Activated gamma-delta T cell treated with Interleukin-2 at 50 U/mL for 16 hours (primary cell): ENCODE measurements around the gene TEX51.

Experiments used
- DNase-seq: peaks from one replicate; pipeline ENCODE4 v3.0.0-alpha.2; 2020

TEX51 gene

GRCh38 chr2:126915903-126916302 lies 17.2 kb downstream of the TEX51 start:
- no peak for DNase-seq

GRCh38 chr2:126916744-126917143 lies 18.1 kb downstream of the TEX51 start:
- DNase-seq: no peak

- DNase-seq: no peak
Measured at GRCh38 chr2:126921066-126921465, 22.4 kb downstream of the TEX51 start.

- no peak for DNase-seq
Measured at GRCh38 chr2:126930970-126931590, 32.4 kb downstream of the TEX51 start.

- DNase-seq: no peak
Measured at GRCh38 chr2:126932529-126932928, 33.8 kb downstream of the TEX51 start.

GRCh38 chr2:126932966-126933710 lies 34.4 kb downstream of the TEX51 start:
- no peak for DNase-seq

- DNase-seq: no peak
Measured at GRCh38 chr2:126933711-126934091, 35.0 kb downstream of the TEX51 start.

GRCh38 chr2:126934809-126935208 lies 36.1 kb downstream of the TEX51 start:
- DNase-seq: no peak

- no peak for DNase-seq
Measured at GRCh38 chr2:126935774-126936173, 37.1 kb downstream of the TEX51 start.

GRCh38 chr2:126936219-126936723 lies 37.6 kb downstream of the TEX51 start:
- DNase-seq: no peak

- no peak for DNase-seq
Measured at GRCh38 chr2:126940331-126940730, 41.6 kb downstream of the TEX51 start.

- DNase-seq: no peak
Measured at GRCh38 chr2:126942427-126943203, 43.9 kb downstream of the TEX51 start.

- DNase-seq: no peak
Measured at GRCh38 chr2:126943612-126944348, 45.1 kb downstream of the TEX51 start.

- no peak for DNase-seq
Measured at GRCh38 chr2:126945118-126945517, 46.4 kb downstream of the TEX51 start.

- DNase-seq: no peak
Measured at GRCh38 chr2:126946318-126947102, 47.8 kb downstream of the TEX51 start.

- DNase-seq: no peak
Measured at GRCh38 chr2:126947103-126947429, 48.4 kb downstream of the TEX51 start.

- DNase-seq: no peak
Measured at GRCh38 chr2:126949775-126950174, 51.1 kb downstream of the TEX51 start.

- DNase-seq: no peak
Measured at GRCh38 chr2:126950504-126950903, 51.8 kb downstream of the TEX51 start.
